HG02981 (cell line): ENCODE results near the gene YARS1.

Experiments used
- ATAC-seq: cut with Tn5 transposase; IDR thresholded peaks from one replicate; pipeline ENCODE4 v1.9.1; 2021; ENCODE audit warnings: mild to moderate bottlenecking, moderate library complexity; ENCODE audit not compliant: unreplicated experiment

The YARS1 gene

DNA sequence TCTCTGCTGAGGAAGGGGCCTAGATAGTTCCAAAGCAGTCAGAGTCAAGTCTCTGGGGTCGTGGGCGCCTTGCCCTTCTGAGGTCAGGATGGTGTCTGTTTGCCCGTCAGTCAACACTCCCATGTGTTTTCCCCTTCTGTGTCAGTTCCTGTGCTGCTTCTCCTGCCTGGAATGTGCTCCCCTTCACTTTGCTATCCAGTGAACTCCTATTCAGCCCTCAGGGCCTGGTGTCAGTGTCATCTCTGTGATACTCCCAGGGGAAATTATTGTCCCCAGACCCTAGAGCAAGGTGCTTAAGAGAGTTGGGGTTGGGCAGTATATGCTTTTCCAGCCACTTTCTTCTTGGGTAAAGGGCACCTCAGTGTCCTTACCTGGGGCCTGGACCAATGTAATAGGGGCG is 68.8 kb downstream of the YARS1 start:
- no peak for ATAC-seq

DNA sequence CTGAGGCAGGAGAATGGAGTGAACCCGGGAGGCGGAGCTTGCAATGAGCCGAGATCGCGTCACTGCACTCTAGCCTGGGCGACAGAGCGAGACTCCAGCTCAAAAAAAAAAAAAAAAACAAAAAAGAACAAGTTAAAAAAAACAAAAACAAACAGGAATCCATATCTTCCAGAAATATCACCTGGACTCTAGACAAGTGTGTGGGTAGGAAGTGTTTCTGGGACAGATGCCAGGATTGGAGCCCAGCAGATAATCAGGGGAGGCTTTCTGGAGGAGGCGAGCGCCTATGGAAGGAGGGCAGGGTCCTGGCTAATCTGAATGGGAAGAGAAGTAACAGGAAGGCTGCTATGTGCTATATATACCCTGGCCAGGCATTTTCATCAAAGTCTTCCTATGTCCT is 71.0 kb downstream of the YARS1 start:
- no peak for ATAC-seq

DNA sequence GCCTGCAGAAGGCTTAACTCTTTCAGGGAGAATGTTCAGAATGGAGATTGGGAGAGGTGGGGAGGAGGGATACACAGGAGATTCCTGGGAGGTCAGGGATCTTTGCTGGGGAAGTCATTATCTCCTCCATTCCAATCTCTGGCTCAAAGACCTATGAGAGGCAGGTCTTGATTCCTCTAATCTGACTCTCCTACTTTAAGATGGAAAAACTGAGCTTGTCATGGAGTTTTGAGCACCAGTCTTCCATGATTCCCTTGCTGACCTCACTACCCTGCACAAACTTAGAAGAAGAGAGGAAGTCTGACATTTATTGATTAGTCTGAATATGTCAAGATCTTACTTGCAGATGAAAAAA is 73.1 kb downstream of the YARS1 start:
- ATAC-seq: no peak

DNA sequence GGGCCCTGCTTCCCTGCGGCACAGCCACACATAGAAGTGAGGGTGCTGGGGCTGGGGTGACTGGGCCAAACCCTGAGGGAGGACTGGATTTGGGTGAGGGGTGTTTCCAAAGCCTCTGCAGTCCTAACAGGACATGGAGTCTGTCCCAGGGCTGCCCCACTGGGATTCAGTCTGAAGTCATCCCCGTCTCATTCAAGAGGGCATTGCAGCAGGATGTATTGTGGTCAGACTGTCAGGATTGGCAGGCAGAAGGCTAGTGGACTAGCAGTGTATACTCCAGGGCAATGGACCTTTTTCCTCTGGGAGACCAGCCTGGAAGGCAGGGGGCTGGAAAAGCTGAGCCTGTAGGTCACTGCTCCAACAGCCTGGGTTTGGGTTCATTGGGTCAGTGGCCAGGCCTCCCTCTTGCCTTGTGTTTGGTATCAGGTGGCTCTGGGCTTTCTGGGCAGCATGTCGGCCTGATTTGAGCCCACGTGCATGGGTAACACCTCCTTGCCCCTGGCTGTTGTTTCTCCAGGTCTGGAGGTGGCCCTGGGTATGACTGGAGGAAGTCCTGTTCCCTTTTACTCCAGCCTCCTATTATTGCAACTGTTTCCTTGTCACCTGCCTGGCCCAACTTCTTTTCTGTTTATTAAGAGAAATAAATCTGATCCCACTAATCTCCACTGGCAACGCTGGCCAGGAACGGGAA is 73.6 kb downstream of the YARS1 start:
- ATAC-seq: no peak

DNA sequence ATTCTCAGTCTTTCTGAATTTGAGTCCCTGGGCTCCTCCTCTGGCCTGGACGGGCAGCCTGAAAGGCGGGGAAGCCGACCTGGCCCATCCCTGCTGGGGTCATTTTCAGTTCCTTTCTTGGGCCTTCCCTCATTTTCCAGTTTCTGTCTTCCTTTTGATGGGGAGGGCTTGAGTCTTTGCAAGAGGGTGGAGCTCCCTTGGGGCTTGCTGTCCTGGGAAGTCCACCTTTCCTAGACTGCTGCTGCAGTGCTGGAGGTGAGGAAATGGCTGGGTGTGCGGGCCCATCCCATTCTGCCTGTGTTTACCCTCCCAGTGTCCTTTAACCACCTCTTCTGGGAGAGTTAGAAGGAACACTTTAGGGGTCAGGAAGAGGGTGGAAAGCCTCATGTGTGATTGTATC is 74.2 kb downstream of the YARS1 start:
- no peak for ATAC-seq

DNA sequence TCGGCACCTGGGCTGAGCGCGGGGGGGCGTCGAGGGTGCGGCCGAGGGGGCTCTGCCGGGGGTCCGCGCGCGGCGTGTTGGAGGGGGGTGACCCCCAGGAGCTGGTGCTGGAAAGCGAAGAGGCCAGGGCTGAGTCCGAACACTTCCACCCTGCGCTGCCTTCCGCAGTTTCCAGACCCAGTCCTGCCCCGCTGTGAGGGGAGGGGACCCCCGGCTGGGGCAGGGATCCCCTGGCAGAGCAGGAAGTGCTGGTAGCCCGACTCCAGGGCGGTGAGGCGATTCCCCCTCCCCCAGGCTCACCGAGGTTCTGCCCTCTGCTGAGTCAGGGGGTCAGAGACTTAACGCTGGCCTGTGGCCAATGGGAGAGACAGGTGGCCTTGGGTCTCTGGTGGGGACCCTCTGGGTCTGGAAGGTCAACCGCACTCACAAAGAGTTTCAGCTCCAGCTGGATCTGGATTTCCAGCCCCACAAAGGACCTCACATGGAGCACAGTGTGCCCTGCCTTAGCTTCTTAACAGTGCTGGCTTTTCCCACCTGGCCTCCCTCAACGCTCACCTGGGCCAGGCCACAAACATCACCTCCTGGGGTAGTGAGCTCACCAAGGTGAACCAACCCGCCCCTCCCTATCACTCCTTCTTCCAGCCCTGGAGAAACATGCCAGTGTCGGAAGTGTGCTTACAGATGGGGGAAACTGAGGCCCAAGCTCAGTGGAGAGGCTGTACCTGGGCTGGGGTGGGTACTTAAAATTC is 74.8 kb downstream of the YARS1 start:
- no peak for ATAC-seq

DNA sequence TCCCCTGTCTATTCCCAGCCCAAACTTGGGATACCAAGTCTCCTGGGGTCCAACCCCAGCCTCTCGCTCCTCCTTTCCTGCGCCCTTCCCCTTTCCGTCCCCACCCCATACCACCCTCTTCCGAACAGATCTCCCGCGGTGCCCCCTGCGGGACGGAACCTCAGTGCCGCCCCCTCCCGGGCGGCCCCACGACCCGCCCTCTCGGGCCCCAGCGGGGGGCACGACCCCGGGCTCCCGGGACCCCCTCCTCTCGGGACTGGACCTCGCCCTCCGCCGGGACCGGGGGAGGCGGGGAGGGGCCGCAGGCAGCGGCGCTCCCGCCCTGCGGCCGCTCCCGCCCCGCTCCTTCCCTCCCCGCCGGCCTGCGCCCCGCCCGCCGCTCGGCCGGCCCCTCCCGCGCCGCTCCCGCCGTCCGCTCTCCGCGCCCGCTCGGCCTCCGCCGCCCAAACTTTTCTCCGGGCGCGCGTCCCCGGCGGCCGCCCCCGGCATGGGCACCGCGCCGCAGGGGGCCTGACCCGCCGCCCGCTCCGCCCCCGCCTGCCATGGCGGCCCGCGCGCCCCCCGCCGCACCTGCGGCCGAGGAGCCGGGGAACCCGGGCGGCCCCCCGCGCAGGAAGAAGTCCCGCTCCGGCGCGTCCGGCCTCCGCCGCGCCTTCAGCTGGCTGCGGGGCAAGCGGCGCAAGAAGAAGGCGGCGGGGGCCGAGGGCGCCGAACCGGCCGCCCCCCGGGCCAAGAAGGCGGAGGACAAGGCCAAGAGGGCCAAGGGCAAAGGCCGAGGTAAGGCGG is 75.6 kb downstream of the YARS1 start:
- ATAC-seq: no peak

DNA sequence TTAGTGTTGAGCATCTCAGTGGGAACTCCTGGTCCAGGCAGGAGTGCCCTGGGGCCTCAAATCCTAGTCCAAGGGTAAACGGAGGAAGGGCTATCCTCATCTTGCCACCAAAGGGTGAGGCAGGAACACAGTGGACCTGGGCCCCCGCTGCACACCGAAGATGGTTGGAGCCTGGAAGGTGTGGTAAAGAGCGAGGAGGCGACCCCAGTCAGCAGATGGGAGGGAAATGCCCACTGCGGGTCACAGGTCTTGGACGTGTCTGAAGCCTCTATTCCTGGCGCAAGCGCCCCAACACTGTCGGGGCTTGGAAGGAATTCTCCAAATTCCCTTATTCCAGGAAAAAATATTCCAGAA is 76.1 kb downstream of the YARS1 start:
- no peak for ATAC-seq

DNA sequence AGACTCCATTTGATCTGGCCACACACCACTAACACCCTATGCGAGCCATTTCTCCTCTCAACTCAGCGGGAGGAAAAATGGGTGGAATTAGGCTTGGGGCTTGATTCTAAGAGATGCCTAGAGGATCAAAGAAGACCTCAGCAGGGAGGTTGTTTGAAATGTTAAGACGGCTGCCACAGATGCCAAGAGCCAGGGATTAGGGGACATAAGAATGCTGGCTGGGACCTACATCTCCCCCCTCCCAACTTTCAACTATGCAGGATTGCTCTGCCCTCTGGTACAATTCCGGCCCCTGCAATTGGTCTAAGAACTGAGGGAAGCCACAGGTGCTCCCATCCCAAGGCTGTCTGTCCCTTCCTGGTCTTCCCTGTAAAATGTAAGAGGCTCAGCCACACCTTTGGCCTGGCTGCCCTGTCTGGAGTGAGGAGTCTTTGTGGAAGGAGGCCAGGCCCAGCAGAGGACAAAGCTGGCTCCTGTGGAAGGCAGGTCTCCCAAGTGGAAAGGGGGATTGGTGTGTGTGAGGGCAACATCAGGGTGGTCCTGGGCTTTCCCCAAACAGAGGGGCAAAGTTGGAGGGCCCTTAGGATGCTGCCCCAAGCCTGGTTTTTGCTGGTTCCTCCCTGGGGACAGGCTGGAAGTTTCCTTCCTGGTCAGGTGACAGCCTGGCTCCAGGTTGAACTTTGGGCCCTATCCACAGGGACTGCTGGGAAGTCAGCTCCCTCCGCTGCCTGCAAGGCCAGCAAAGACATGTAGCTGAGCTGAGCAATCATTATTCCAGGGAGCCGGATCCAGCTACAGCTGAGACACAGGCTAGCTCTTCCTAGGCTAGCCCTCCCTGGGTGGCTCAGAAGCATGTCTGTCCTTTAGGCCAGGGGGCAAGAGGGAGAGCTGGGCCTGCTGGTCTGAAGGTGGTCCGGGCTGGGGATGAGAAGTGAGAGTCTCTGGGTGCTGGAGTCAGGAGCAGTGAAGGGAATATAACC is 80.1 kb downstream of the YARS1 start:
- ATAC-seq: no peak

DNA sequence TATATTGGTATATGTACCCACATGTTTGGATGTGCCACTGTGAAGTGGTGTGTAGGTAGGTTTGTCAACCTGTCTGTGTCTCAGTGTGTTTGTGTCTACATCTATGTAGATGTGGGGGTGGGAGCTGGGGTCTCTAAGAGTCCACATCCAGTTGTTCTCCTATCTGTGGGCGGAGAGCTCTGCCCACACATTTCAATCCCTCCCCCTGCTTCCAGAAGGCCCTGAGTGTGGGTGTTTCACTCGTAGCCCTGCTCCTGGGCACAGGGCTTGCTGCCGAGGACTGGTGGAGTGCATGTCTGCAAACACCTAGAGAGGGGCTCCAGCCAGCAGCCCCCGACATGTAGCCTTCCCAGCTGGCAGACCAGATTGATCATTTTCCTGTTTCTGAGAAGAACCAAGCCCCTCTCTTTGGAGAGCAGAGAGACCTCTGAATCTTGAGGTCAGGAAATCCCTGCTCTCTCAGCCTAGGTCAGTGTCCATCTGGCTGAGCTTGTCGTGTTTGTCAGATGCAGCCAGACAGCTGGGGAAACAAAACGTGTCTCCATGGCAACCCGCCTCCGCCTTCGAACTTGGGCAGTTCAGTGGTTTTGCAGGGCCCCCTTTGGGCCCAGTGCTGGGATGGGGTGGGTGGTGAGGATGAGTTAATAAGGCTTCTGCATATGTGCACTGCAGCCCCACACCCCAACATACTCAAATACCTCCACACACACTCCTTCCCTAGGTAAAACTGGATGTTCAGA is 83.4 kb downstream of the YARS1 start:
- ATAC-seq: no peak

DNA sequence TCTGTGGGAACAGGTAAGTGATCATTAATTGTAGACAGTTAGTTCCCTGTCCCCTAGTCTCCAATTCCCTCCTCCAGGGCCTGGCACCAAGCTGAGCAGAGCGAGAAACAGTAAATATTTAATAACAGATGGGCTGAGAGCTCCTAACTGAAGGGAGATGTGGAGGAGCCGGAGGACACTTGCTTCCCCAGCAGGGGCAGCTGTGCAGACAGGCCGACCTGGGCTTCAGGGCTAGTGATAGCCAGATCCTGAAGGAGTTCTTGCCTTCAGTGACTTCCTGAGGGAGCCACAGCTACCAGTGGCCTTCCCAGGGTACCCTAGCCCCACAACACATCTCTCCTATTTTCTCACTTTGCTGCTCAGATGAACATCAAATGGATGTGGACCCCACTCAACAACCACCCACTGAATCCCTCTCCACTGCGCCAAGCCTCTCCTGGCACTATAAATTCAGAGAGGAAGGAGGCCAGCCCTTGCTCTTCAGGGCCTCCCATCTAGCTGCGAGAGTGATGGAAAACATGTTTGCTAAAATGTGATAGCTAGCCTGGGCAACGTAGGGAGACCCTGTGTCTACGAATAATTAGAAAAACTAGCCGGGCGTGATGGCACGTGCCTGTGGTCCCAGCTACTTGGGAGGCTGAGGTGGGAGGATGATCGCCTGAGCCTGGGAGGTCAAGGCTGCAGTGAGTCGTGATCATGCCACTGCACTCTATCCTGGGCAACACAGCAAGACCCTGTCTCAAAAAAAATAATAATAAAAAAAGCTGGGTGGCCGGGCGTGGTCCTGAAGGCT is 87.7 kb downstream of the YARS1 start:
- no peak for ATAC-seq

DNA sequence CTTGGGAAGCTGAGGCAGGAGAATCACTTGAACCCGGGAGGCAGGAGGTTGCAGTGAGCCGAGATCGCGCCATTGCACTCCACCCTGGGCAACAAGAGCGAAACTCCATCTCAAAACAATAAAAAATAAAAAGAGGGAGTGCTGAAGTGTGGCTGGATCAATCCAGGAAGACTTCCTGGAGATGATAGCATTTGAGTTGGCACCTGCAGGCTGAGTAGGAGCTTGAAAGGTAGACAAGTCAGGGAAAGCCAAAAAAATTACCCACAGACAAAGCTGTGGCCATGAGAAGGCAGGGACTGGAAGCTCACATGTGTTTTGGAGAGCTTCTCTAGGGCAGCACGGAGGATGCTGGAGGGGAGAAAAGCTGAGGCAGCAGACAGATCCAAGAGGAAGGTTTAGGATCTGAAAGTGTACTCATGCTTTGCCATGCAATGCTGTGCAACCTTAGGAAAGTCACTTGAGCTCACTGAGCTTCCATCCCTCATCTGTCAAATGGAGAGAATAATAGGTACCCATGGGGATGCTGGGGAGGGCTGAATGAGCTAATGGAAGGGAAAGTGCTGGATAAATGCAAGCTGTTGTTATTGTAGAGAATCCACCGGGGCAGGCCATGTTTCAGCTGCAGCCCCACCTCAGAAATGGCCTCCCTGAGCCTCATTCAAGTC is 88.6 kb downstream of the YARS1 start:
- ATAC-seq: no peak

DNA sequence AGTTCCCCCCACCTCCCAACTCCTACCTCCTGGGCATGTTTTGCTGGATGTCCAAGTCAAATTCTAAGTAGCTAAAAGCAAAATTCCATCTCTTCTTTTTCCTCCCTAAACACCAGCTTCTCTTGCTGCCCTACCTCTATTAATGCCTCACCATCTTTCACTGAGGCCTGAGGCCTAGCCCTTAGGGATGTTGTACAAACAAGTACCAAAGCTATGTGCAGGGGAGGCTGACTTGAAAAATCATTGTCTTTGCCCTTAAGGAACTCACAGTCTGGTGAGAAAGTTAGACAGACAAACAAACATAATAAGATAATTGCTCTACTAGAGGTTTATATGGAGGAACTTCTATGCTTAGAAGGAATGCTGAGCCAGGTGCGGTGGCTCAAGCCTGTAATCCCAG is 89.3 kb downstream of the YARS1 start:
- no peak for ATAC-seq

DNA sequence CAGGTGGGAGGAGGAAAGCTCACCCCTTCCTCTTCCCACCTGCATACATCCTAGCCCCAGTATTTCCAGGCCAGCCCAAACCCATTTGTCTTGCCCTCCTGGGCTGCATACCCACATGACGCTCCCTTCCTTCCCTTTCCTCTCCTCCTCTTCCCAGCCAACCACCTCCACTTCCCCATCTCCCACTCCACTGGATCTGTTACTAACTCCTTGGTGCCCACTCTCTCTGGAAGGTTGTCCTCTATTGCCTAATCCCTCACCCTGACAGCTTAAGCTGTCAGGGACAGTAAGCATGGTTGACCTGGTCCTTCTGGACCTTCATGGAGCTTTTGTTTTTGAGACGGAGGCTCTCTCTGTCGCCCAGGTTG is 91.6 kb downstream of the YARS1 start:
- ATAC-seq: no peak
